ENCODE data around the gene UBE2L5.

The UBE2L5 gene

DNA sequence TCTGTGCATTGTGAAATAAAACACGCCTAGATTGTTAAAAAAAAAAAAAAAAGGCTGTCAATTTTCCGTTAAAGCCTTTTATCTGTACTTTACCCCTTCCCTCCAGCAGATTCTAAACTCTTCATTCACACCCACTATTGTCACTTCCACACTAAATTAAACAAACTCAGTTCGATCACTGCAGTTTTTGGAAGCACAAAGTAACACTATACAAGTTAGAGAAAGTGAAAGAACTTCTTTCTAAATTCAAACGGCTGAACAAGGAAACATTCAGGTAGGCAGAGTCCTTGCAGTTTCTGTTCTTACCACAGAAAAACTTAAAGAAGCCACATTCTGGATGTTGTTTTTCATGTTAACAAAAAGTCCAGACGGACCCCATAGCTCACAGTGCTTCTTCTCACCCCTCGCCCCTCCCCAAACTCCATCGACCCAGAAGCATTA, 27.5 kb upstream of the UBE2L5 start:
- Mint-ChIP-seq H3K4me3 (peak overlapping the region; percentile 85), H3K4me1 (ENCODE audit: low read depth in 2 of 2) (peaks cover 15 to 21% of the 10 kb centered on the region in 2 donors), H3K27me3 (no peaks in the 10 kb centered on the region), H3K27ac (peak overlapping the region; percentile 94 to 98), H3K9me3 (no peaks in the 10 kb centered on the region), H3K36me3 (ENCODE audit: insufficient read depth) (no peaks in the 10 kb centered on the region)
- ATAC-seq (replicated peaks) (peak; percentile 76), DNase-seq (peak in 1 of 3 experiments; percentile 18)

DNA sequence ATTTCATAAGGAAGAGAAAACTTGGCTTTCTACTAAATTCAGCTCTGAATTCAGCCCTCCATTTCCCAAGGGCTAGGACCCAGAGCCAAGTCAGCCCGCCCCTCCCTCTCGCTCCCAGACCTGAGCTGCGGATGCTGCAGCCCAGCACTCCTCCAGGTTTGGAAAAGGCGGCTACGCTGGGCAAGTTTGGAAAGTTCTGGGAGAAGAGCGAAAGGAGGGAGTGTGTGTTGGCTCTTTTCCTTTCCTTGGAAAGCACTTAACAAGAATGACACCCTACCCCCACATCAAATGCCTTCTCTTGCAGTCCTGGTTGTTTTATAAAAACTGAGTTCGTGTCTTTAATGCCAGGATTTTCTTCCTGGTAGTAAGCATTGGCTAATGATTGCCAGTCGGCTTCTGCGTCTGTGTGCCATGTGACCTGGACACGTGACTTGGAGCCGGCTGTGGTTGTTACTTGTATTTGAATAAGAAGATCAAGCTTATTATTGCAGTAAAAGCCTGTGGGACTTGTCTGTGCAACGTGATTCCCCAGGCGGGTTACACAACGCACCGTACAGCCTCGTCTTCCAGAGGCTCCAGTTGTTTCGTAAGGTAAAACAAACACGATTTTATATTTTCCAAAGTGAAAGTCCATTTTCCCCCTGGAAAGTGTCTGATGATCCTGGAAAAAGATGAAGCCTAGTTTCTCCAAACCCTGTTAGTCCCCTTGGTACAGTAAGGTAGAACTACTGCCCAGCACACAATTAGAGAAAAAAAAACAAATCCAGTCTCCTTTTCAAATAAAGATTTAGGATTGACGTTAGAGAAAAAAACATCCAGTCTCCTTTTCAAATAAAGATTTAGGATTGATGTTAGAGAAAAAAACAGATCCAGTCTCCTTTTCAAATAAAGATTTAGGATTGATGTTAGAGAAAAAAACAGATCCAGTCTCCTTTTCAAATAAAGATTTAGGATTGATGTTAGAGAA, 26.8 kb upstream of the UBE2L5 start:
- peak overlapping the region; percentile 85 for H3K4me3 Mint-ChIP-seq
- H3K36me3 Mint-ChIP-seq (ENCODE audit: insufficient read depth) = no peaks in the 10 kb centered on the region
- DNase-seq = peak; percentile 59 to 61 (median 60)
- peak; percentile 86 for ATAC-seq (replicated peaks)
- no peaks in the 10 kb centered on the region for H3K27me3 Mint-ChIP-seq
- no peaks in the 10 kb centered on the region for H3K9me3 Mint-ChIP-seq
- H3K27ac Mint-ChIP-seq = peak overlapping the region; percentile 94 to 98
- peaks cover 15 to 21% of the 10 kb centered on the region in 2 donors for H3K4me1 Mint-ChIP-seq (ENCODE audit: low read depth in 2 of 2)

- Mint-ChIP-seq H3K4me3 (peak overlapping the region; percentile 85), H3K36me3 (ENCODE audit: insufficient read depth) (no peaks in the 10 kb centered on the region), H3K4me1 (ENCODE audit: low read depth in 2 of 2) (peaks cover 15 to 21% of the 10 kb centered on the region in 2 donors), H3K27ac (peak overlapping the region in 1 of 2 donors; percentile 94), H3K27me3 (no peaks in the 10 kb centered on the region), H3K9me3 (no peaks in the 10 kb centered on the region)
- DNase-seq (no peak), ATAC-seq (replicated peaks) (peak; percentile 20)
Measured at GRCh38 chr13:30396434-30397075, 25.7 kb upstream of the UBE2L5 start.

DNA sequence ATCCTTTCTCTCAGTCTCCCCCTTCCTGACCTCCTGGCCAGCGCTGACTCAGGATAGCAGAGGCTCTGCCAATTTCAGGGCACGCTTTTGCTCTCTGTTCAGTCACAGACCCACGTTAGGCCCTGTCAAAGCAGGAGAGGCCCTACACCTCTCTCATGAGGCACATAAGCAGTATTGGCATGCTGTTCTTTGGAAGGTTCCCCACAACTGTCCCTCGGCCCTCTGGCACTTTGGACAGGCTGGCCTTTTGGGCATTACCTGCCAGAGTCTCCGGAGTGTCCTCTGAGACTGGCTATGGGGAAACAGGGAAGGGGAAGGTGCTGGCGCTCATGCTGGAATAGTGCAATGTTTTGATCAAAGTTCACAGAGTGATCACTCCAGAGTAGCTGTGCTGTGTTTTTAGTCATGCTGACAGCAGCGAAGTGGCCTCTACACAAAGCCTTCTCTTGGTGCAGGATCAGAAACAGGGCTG, 23.7 kb upstream of the UBE2L5 start:
- Mint-ChIP-seq H3K27me3 (no peaks in the 10 kb centered on the region), H3K4me1 (ENCODE audit: low read depth in 2 of 2) (peaks cover 15 to 21% of the 10 kb centered on the region in 2 donors), H3K36me3 (ENCODE audit: insufficient read depth) (no peaks in the 10 kb centered on the region), H3K4me3 (no peak overlapping the region), H3K27ac (no peak overlapping the region), H3K9me3 (no peaks in the 10 kb centered on the region)
- DNase-seq (no peak), ATAC-seq (replicated peaks) (no peak)

- no peaks in the 10 kb centered on the region for H3K9me3 Mint-ChIP-seq
- H3K4me1 Mint-ChIP-seq (ENCODE audit: low read depth in 2 of 2) = peaks cover 4 to 15% of the 10 kb centered on the region in 2 donors
- H3K27me3 Mint-ChIP-seq = no peaks in the 10 kb centered on the region
- ATAC-seq (replicated peaks) (no peak), DNase-seq (no peak)
- H3K27ac Mint-ChIP-seq = no peak overlapping the region
- H3K36me3 Mint-ChIP-seq (ENCODE audit: insufficient read depth) = no peaks in the 10 kb centered on the region
- H3K4me3 Mint-ChIP-seq = no peak overlapping the region
Measured at GRCh38 chr13:30400376-30400775, 21.9 kb upstream of the UBE2L5 start.

DNA sequence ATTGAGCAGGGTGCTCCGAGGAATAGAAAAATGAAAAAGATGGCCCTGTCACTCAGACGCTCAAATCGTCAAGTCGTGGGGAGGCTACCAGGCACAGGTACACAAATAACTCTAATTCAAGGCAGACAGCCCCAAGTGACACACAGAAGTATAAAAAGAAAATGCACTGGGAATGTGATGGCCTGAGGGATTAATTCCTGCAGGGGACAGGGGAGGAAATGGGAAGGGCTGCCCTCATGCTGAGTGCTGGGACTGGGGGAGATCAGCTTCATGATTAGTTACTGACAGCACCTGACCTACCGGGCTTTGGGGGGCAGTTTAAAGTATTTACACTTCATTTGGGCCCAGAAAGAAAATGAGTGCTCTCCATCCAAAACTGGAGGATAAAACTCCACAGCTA, 20.9 kb upstream of the UBE2L5 start:
- H3K36me3 Mint-ChIP-seq (ENCODE audit: insufficient read depth) = no peaks in the 10 kb centered on the region
- no peaks in the 10 kb centered on the region for H3K9me3 Mint-ChIP-seq
- no peak overlapping the region for H3K4me3 Mint-ChIP-seq
- peaks cover 0 to 6% of the 10 kb centered on the region in 2 donors for H3K4me1 Mint-ChIP-seq (ENCODE audit: low read depth in 2 of 2)
- no peak for ATAC-seq (replicated peaks)
- H3K27ac Mint-ChIP-seq = no peak overlapping the region
- H3K27me3 Mint-ChIP-seq = no peaks in the 10 kb centered on the region
- no peak for DNase-seq

DNA sequence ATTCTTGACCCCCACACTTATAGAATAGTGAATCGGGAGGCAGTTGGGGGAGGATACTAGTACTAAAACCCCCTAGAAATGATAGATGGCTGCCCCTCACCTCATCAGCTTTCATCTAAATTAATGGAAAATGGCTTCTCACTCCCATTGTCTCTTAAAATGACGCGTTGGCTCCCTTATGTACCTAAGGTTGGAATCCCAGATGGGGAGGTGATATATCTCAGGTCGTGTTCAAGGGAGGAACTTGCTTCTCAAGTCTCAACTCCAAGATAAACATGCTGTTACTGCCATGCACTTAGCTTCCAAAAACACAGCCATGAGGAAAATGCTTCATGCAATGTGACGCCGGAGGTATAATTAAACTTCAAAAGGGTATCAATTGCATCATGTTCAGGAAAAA, 18.8 kb upstream of the UBE2L5 start:
- DNase-seq = no peak
- no peaks in the 10 kb centered on the region for H3K27me3 Mint-ChIP-seq
- H3K4me1 Mint-ChIP-seq (ENCODE audit: low read depth in 2 of 2) = peaks cover 10 to 12% of the 10 kb centered on the region in 2 donors
- no peaks in the 10 kb centered on the region for H3K36me3 Mint-ChIP-seq (ENCODE audit: insufficient read depth)
- ATAC-seq (replicated peaks) = no peak
- H3K9me3 Mint-ChIP-seq = no peaks in the 10 kb centered on the region
- H3K27ac Mint-ChIP-seq = no peak overlapping the region
- H3K4me3 Mint-ChIP-seq = no peak overlapping the region

DNA sequence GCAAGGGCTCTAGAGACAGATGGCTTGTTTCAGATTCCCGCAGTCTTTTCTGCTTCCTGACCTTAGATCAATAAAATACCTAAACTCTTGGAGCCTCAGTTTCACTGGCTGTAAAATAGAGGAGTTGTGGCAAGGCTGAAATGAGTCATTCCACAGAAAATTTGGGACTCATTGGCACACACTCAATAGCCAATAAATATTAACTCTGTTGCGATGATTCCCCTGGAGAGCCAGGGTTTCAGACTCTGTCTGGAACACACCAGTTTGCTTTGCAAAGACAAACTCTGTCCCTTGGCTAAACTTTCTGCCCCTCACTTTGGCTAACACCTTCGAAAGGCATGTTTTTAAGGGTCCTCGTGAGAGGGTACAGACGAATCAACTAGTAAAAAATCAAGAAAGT, 18.1 kb upstream of the UBE2L5 start:
- DNase-seq (no peak), ATAC-seq (replicated peaks) (no peak)
- H3K27me3 Mint-ChIP-seq = no peaks in the 10 kb centered on the region
- H3K27ac Mint-ChIP-seq = no peak overlapping the region
- H3K36me3 Mint-ChIP-seq (ENCODE audit: insufficient read depth) = no peaks in the 10 kb centered on the region
- no peak overlapping the region for H3K4me3 Mint-ChIP-seq
- H3K9me3 Mint-ChIP-seq = no peaks in the 10 kb centered on the region
- peaks cover 15 to 16% of the 10 kb centered on the region in 2 donors for H3K4me1 Mint-ChIP-seq (ENCODE audit: low read depth in 2 of 2)

GRCh38 chr13:30406779-30407416, 15.4 kb upstream of the UBE2L5 start:
- Mint-ChIP-seq H3K4me3 (no peak overlapping the region), H3K9me3 (no peaks in the 10 kb centered on the region), H3K27me3 (no peaks in the 10 kb centered on the region), H3K4me1 (ENCODE audit: low read depth in 2 of 2) (peaks cover 17 to 20% of the 10 kb centered on the region in 2 donors), H3K36me3 (ENCODE audit: insufficient read depth) (no peaks in the 10 kb centered on the region), H3K27ac (peak overlapping the region in 1 of 2 donors; percentile 7)
- no peak for ATAC-seq (replicated peaks)
- DNase-seq = no peak

- DNase-seq = peak; percentile 87 to 88 (median 87)
- peak overlapping the region; percentile 78 to 80 for H3K4me3 Mint-ChIP-seq
- H3K9me3 Mint-ChIP-seq = no peaks in the 10 kb centered on the region
- no peaks in the 10 kb centered on the region for H3K36me3 Mint-ChIP-seq (ENCODE audit: insufficient read depth)
- ATAC-seq (replicated peaks) = peak; percentile 91
- H3K27ac Mint-ChIP-seq = peak overlapping the region; percentile 46 to 84
- H3K4me1 Mint-ChIP-seq (ENCODE audit: low read depth in 2 of 2) = peaks cover 17 to 20% of the 10 kb centered on the region in 2 donors
- H3K27me3 Mint-ChIP-seq = no peaks in the 10 kb centered on the region
Measured at GRCh38 chr13:30408319-30409101, 13.8 kb upstream of the UBE2L5 start.

GRCh38 chr13:30409886-30410704, 12.2 kb upstream of the UBE2L5 start:
- H3K27me3 Mint-ChIP-seq = no peaks in the 10 kb centered on the region
- H3K4me1 Mint-ChIP-seq (ENCODE audit: low read depth in 2 of 2) = peaks cover 17 to 20% of the 10 kb centered on the region in 2 donors
- peak overlapping the region in 1 of 2 donors; percentile 50 for H3K27ac Mint-ChIP-seq
- ATAC-seq (replicated peaks) (no peak), DNase-seq (no peak)
- H3K36me3 Mint-ChIP-seq (ENCODE audit: insufficient read depth) = no peaks in the 10 kb centered on the region
- H3K9me3 Mint-ChIP-seq = no peaks in the 10 kb centered on the region
- peak overlapping the region in 1 of 2 donors; percentile 24 for H3K4me3 Mint-ChIP-seq

GRCh38 chr13:30410705-30411125, 11.6 kb upstream of the UBE2L5 start:
- Mint-ChIP-seq H3K4me3 (no peak overlapping the region), H3K4me1 (ENCODE audit: low read depth in 2 of 2) (peaks cover 17 to 21% of the 10 kb centered on the region in 2 donors), H3K27ac (peak overlapping the region in 1 of 2 donors; percentile 50), H3K36me3 (ENCODE audit: insufficient read depth) (no peaks in the 10 kb centered on the region), H3K9me3 (no peaks in the 10 kb centered on the region), H3K27me3 (no peaks in the 10 kb centered on the region)
- ATAC-seq (replicated peaks) (no peak), DNase-seq (no peak)
